HEK293 (cell line): ENCODE measurements around the gene FAHD2A.

Experiments
- CTCF ChIA-PET: fragments of 350-600 bp; formaldehyde crosslinking; extraction: SDS; loops from one replicate; lab custom pipeline; 2021; ENCODE audit warnings: antibody characterized with exemption; lab: Yijun Ruan, JAX
- POLR2A ChIA-PET: fragments of 300-600 bp; formaldehyde crosslinking; extraction: SDS; loops from one replicate; lab custom pipeline; 2020; ENCODE audit warnings: antibody characterized with exemption, inconsistent platforms; lab: Yijun Ruan, JAX
- H3K27ac ChIP-seq: fragments of 200-500 bp; sonication (Bioruptor generic); 2 replicates; pipeline ENCODE4 v1.5.1; 2014; ENCODE audit warnings: low read depth, low read length, control low read depth, inconsistent platforms; ENCODE audit errors: extremely low read depth
- H3K36me3 ChIP-seq, 2 experiments: fragments of 200-500 bp in 1 of 2; sonication (Bioruptor generic) in 1 of 2; 1 replicate in 1 of 2; 2 replicates in 1 of 2; pipeline ENCODE4 v1.5.1; 2014 to 2017; ENCODE audit warnings: inconsistent platforms in 2 of 2, low read length in 2 of 2; ENCODE audit not compliant: control insufficient read depth in 2 of 2, insufficient read depth in 1 of 2
- H3K4me1 ChIP-seq: fragments of 200-500 bp; sonication (Bioruptor generic); 2 replicates; pipeline ENCODE4 v1.5.1; 2014; ENCODE audit warnings: mild to moderate bottlenecking, low read length, inconsistent platforms; ENCODE audit not compliant: control insufficient read depth, insufficient read depth
- H3K4me3 ChIP-seq: 2 replicates; pipeline ENCODE4 v1.5.1; 2011; ENCODE audit warnings: low read depth, mild to moderate bottlenecking, control low read depth, low read length, moderate library complexity
- H3K9me3 ChIP-seq: fragments of 200-500 bp; sonication (Bioruptor generic); 2 replicates; pipeline ENCODE4 v1.5.1; 2014; ENCODE audit warnings: low read depth, low read length, inconsistent platforms; ENCODE audit not compliant: control insufficient read depth, insufficient read depth
- EGR2 ChIP-seq: fragments of 450-650 bp; formaldehyde crosslinking; IDR thresholded peaks from 2 replicates; pipeline ENCODE4 v1.5.1; 2016; ENCODE audit warnings: low read depth, missing biosample characterization, missing genetic modification characterization
- FEZF1 ChIP-seq: fragments of 450-650 bp; formaldehyde crosslinking; IDR thresholded peaks from 2 replicates; pipeline ENCODE4 v1.5.1; 2016; ENCODE audit warnings: missing biosample characterization, missing genetic modification characterization
- TRIM28 ChIP-seq: IDR thresholded peaks from 2 replicates; pipeline ENCODE4 v1.6.1; 2011; ENCODE audit warnings: low read length, control low read depth, borderline replicate concordance
- ZFP37 ChIP-seq: fragments of 450-650 bp; formaldehyde crosslinking; IDR thresholded peaks from 2 replicates; pipeline ENCODE4 v1.5.1; 2016; ENCODE audit warnings: missing biosample characterization, missing genetic modification characterization
- ZFP69B ChIP-seq: fragments of 450-650 bp; formaldehyde crosslinking; IDR thresholded peaks from 2 replicates; pipeline ENCODE4 v1.5.1; 2016; ENCODE audit warnings: missing biosample characterization, missing genetic modification characterization
- ZNF239 ChIP-seq: fragments of 450-650 bp; formaldehyde crosslinking; IDR thresholded peaks from 2 replicates; pipeline ENCODE4 v1.5.1; 2016; ENCODE audit warnings: missing biosample characterization, missing genetic modification characterization
- ZNF248 ChIP-seq: fragments of 450-650 bp; formaldehyde crosslinking; IDR thresholded peaks from 2 replicates; pipeline ENCODE4 v1.5.1; 2017; ENCODE audit warnings: missing biosample characterization, missing genetic modification characterization
- ZNF266 ChIP-seq: fragments of 450-650 bp; formaldehyde crosslinking; IDR thresholded peaks from 2 replicates; pipeline ENCODE4 v1.5.1; 2016; ENCODE audit warnings: missing biosample characterization, missing genetic modification characterization, low read depth
- ZNF558 ChIP-seq: fragments of 450-650 bp; formaldehyde crosslinking; IDR thresholded peaks from 2 replicates; pipeline ENCODE4 v1.5.1; 2016; ENCODE audit warnings: missing biosample characterization, missing genetic modification characterization
- ZNF610 ChIP-seq: fragments of 450-650 bp; formaldehyde crosslinking; IDR thresholded peaks from 2 replicates; pipeline ENCODE4 v1.5.1; 2016; ENCODE audit warnings: missing biosample characterization, missing genetic modification characterization, borderline replicate concordance
- ZNF654 ChIP-seq: fragments of 450-650 bp; formaldehyde crosslinking; IDR thresholded peaks from 2 replicates; pipeline ENCODE4 v1.5.1; 2016; ENCODE audit warnings: low read depth, missing biosample characterization, missing genetic modification characterization
- ZNF660 ChIP-seq: fragments of 450-650 bp; IDR thresholded peaks from 2 replicates; pipeline ENCODE4 v1.5.1; 2018; ENCODE audit warnings: missing biosample characterization, mild to moderate bottlenecking, missing genetic modification characterization
- TF ChIP-seq, protein P1 (sequence below): fragments of 450-650 bp; formaldehyde crosslinking; IDR thresholded peaks from 2 replicates; pipeline ENCODE4 v1.5.1; 2016; ENCODE audit warnings: missing biosample characterization, missing genetic modification characterization
- TF ChIP-seq, protein P2 (sequence below): fragments of 450-650 bp; formaldehyde crosslinking; IDR thresholded peaks from 2 replicates; pipeline ENCODE4 v1.5.1; 2016; ENCODE audit warnings: missing biosample characterization, missing genetic modification characterization
- TF ChIP-seq, protein P3 (sequence below): fragments of 450-650 bp; formaldehyde crosslinking; IDR thresholded peaks from 2 replicates; pipeline ENCODE4 v1.5.1; 2017; ENCODE audit warnings: missing biosample characterization, missing genetic modification characterization
- TF ChIP-seq, protein P4 (sequence below): fragments of 450-650 bp; formaldehyde crosslinking; IDR thresholded peaks from 2 replicates; pipeline ENCODE4 v1.5.1; 2016; ENCODE audit warnings: missing biosample characterization, missing genetic modification characterization

The FAHD2A gene

DNA sequence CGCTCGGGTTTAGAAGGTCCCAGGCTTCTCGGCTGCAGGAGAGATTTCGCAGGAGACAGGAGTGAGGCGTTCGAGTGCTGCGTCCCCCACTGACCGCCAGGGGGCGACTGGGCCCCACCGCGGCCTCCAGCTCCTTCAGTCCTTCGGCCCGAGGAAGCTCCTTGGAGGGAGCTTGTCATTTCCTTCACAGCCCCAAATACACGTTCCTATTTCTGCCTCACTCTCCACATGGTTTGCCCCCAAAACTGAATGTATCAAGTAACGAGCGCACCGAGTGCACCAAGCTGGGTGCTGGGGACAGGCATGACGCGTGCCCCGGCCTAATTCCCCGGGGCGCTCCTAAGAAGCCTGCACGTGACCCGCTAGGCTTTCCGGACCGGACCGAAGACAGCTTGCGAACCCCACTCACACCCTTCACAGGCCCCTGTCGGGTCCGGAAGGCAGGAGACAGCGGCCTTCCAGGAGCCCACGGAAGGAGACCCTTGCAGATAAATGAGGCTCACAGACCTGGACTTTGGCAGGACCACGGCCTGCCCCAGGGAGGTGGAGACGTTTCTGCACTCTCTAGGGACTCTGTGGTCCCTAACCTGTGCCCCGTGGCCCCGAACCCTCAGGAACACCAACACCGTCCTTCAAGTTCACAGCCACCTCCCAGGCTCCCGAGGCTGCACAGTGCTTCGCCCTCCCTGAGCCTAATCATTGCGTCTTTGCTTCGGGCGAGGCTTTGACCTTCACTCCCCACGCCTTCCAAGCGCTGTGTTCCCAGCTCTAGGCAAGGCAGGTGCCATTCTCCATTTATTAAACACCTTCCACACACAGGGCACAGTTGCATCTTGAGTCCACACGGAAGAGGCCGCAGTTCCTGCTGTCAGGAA, 13.0 kb upstream of the FAHD2A start:
- TF ChIP-seq, protein P1, sequence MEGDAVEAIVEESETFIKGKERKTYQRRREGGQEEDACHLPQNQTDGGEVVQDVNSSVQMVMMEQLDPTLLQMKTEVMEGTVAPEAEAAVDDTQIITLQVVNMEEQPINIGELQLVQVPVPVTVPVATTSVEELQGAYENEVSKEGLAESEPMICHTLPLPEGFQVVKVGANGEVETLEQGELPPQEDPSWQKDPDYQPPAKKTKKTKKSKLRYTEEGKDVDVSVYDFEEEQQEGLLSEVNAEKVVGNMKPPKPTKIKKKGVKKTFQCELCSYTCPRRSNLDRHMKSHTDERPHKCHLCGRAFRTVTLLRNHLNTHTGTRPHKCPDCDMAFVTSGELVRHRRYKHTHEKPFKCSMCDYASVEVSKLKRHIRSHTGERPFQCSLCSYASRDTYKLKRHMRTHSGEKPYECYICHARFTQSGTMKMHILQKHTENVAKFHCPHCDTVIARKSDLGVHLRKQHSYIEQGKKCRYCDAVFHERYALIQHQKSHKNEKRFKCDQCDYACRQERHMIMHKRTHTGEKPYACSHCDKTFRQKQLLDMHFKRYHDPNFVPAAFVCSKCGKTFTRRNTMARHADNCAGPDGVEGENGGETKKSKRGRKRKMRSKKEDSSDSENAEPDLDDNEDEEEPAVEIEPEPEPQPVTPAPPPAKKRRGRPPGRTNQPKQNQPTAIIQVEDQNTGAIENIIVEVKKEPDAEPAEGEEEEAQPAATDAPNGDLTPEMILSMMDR (tag by site-specific recombination): peak; percentile 84
- TF ChIP-seq ZNF239 (tag by site-specific recombination): no peak
- no peak for TF ChIP-seq TRIM28
- TF ChIP-seq ZNF654 (tag by site-specific recombination): peak; percentile 35
- no peak; the same call in 1 of the 2 replicates for TF ChIP-seq ZNF660 (tag by site-specific recombination)
- TF ChIP-seq ZNF248 (tag by site-specific recombination): no peak
- TF ChIP-seq, protein P2, sequence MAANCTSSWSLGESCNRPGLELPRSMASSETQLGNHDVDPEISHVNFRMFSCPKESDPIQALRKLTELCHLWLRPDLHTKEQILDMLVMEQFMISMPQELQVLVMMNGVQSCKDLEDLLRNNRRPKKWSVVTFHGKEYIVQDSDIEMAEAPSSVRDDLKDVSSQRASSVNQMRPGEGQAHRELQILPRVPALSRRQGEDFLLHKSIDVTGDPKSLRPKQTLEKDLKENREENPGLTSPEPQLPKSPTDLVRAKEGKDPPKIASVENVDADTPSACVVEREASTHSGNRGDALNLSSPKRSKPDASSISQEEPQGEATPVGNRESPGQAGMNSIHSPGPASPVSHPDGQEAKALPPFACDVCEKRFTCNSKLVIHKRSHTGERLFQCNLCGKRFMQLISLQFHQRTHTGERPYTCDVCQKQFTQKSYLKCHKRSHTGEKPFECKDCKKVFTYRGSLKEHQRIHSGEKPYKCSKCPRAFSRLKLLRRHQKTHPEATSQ (tag by site-specific recombination): no peak
- no peak for TF ChIP-seq ZFP69B (tag by site-specific recombination)
- no peak for TF ChIP-seq ZNF610 (tag by site-specific recombination)
- H3K4me3 ChIP-seq: no peak overlapping the region
- H3K9me3 ChIP-seq: no peaks in the 10 kb centered on the region
- H3K36me3 ChIP-seq: no peaks in the 10 kb centered on the region
- no peak overlapping the region for H3K27ac ChIP-seq
- CTCF ChIA-PET: interaction anchor here (0.6 to 2.7 kb wide), 30 partner anchors 10 to 1037 kb away, joined by 3 to 31 read pairs (median 4); partner anchors contain the start of gene FAHD2A
- no peaks in the 10 kb centered on the region for H3K4me1 ChIP-seq
- POLR2A ChIA-PET: interaction anchor here (0.6 to 1.6 kb wide), 2 partner anchors 10 to 14 kb away, joined by 4 to 6 read pairs; partner anchors contain the start of gene FAHD2A

DNA sequence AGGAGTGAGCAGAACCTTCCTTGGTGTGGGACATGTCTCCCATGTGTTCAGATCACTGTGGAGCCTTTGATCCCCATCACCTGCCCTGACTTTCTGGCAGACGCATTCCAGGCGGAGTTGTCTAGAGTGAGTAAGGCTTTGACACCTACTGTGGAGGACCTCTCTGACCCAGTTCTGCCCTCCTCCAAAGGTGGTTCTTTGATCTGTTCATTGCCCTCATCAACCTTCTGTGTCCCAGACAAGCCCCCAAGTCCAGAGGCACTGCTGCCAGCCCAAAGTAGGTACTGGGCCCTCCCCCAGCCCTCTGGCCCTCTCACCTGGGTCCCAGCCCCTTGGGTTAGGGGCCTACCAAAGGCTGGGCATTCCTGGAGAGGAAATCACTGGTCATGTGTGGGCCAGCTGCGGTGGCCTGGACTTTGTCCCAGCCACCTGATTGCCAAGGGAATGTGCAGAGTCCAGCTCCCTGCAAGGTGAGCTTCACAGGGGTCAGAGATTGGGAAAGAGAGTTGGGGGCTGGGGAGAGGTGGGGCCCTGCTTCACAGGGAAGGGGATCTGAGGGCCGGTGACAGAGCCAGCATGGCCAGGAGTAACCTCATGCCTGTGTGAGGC, 12.1 kb upstream of the FAHD2A start:
- ChIA-PET POLR2A (no interaction called here), CTCF (interaction anchor here (2.7 kb wide), 1 partner anchor 45 kb away, joined by 9 read pairs; no protein-coding TSS in a partner anchor)
- no peak overlapping the region for H3K27ac ChIP-seq
- no peaks in the 10 kb centered on the region for H3K9me3 ChIP-seq
- H3K36me3 ChIP-seq: no peaks in the 10 kb centered on the region
- no peak overlapping the region for H3K4me3 ChIP-seq
- no peaks in the 10 kb centered on the region for H3K4me1 ChIP-seq
- no peak for TF ChIP-seq FEZF1 (tag by site-specific recombination)

DNA sequence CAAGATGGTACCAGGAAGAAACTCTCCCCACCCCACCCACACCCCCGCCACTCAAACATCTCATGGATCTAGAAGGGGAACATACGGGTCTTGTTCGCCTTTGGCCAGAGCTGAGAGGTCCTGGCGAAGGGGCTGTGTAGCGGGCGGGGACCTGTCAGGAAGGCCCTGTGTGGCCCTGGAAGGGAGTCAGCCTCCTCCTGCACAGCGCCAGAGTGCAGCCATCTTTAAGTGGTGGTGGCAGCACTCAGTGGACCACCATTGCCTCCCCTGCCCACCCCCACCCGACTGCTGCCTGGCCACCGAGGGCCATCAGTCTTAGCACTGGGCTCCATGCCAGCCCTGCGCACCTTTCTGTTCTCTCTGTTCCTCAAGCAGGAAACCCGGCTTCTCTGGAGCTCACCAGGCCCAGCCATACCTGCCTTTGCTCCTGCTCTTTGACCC, 11.6 kb upstream of the FAHD2A start:
- Histone ChIP-seq H3K4me3 (no peak overlapping the region), H3K36me3 (no peaks in the 10 kb centered on the region), H3K4me1 (no peaks in the 10 kb centered on the region), H3K27ac (no peak overlapping the region), H3K9me3 (no peaks in the 10 kb centered on the region)
- no peak for TF ChIP-seq ZFP37 (tag by site-specific recombination)
- no peak for TF ChIP-seq ZNF266 (tag by site-specific recombination)
- TF ChIP-seq ZNF610 (tag by site-specific recombination): no peak
- TF ChIP-seq, protein P3, sequence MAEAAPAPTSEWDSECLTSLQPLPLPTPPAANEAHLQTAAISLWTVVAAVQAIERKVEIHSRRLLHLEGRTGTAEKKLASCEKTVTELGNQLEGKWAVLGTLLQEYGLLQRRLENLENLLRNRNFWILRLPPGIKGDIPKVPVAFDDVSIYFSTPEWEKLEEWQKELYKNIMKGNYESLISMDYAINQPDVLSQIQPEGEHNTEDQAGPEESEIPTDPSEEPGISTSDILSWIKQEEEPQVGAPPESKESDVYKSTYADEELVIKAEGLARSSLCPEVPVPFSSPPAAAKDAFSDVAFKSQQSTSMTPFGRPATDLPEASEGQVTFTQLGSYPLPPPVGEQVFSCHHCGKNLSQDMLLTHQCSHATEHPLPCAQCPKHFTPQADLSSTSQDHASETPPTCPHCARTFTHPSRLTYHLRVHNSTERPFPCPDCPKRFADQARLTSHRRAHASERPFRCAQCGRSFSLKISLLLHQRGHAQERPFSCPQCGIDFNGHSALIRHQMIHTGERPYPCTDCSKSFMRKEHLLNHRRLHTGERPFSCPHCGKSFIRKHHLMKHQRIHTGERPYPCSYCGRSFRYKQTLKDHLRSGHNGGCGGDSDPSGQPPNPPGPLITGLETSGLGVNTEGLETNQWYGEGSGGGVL (tag by site-specific recombination): no peak
- TF ChIP-seq, protein P4, sequence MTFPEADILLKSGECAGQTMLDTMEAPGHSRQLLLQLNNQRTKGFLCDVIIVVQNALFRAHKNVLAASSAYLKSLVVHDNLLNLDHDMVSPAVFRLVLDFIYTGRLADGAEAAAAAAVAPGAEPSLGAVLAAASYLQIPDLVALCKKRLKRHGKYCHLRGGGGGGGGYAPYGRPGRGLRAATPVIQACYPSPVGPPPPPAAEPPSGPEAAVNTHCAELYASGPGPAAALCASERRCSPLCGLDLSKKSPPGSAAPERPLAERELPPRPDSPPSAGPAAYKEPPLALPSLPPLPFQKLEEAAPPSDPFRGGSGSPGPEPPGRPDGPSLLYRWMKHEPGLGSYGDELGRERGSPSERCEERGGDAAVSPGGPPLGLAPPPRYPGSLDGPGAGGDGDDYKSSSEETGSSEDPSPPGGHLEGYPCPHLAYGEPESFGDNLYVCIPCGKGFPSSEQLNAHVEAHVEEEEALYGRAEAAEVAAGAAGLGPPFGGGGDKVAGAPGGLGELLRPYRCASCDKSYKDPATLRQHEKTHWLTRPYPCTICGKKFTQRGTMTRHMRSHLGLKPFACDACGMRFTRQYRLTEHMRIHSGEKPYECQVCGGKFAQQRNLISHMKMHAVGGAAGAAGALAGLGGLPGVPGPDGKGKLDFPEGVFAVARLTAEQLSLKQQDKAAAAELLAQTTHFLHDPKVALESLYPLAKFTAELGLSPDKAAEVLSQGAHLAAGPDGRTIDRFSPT (tag by site-specific recombination): no peak
- no peak for TF ChIP-seq ZNF558 (tag by site-specific recombination)
- TF ChIP-seq EGR2: no peak
- CTCF ChIA-PET: interaction anchor here (2.7 kb wide), 1 partner anchor 46 kb away, joined by 9 read pairs; no protein-coding TSS in a partner anchor
- POLR2A ChIA-PET: no interaction called here
